ENCODE results near the gene PGD. TPM values are rescaled to one million over a fixed set of nuclear protein-coding genes. Genes with fewer than 3 reads are reported as not detected.

PGD gene
- total RNA-seq, 4 donors from 2014 or later, result 42.3 to 78.8 (median 77.7) TPM

GRCh38 chr1:10446790-10447422, 48.0 kb downstream of the PGD start:
- no peak for DNase-seq (ENCODE audit: low spot score in 2 of 2)
- no peak overlapping the region for H3K27ac ChIP-seq
- peaks cover 13% of the 10 kb centered on the region for H3K4me1 ChIP-seq
- no peak overlapping the region for H3K4me3 ChIP-seq
- H3K36me3 ChIP-seq, result no peaks in the 10 kb centered on the region
- TF ChIP-seq, protein P1, sequence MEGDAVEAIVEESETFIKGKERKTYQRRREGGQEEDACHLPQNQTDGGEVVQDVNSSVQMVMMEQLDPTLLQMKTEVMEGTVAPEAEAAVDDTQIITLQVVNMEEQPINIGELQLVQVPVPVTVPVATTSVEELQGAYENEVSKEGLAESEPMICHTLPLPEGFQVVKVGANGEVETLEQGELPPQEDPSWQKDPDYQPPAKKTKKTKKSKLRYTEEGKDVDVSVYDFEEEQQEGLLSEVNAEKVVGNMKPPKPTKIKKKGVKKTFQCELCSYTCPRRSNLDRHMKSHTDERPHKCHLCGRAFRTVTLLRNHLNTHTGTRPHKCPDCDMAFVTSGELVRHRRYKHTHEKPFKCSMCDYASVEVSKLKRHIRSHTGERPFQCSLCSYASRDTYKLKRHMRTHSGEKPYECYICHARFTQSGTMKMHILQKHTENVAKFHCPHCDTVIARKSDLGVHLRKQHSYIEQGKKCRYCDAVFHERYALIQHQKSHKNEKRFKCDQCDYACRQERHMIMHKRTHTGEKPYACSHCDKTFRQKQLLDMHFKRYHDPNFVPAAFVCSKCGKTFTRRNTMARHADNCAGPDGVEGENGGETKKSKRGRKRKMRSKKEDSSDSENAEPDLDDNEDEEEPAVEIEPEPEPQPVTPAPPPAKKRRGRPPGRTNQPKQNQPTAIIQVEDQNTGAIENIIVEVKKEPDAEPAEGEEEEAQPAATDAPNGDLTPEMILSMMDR (IDR thresholded peaks at IDR 0.05), result no peak
- TF ChIP-seq POLR2AphosphoS5 (IDR thresholded peaks at IDR 0.05) (no peak), POLR2A (IDR thresholded peaks at IDR 0.05) (no peak), EP300 (IDR thresholded peaks at IDR 0.05) (no peak)
- no peaks in the 10 kb centered on the region for H3K27me3 ChIP-seq
- WGBS, result 95% methylated on average over 7 of the region's 7 CpGs
- no peaks in the 10 kb centered on the region for H3K9me3 ChIP-seq

- Histone ChIP-seq H3K4me3 (no peak within 1 kb of the TSS), H3K27me3 (no peaks in the 10 kb centered on the region), H3K36me3 (no peaks in the 10 kb centered on the region), H3K9me3 (no peaks in the 10 kb centered on the region), H3K4me1 (peaks cover 15% of the 10 kb centered on the region), H3K27ac (no peak within 1 kb of the TSS)
- no peak for TF ChIP-seq EP300 (IDR thresholded peaks at IDR 0.05)
- TF ChIP-seq POLR2AphosphoS5 (IDR thresholded peaks at IDR 0.05), result no peak
- TF ChIP-seq POLR2A (IDR thresholded peaks at IDR 0.05), result no peak
- TF ChIP-seq, protein P1 (IDR thresholded peaks at IDR 0.05), result no peak
- DNase-seq (ENCODE audit: low spot score in 2 of 2), result no peak
- 88% methylated on average over 10 of the region's 10 CpGs for WGBS
Observed at GRCh38 chr1:10449751-10450150, 50.9 kb downstream of the PGD start, which contains the start of gene CORT. CORT (plus strand) TSS chr1:10450031; CDS start chr1:10450224, 193 bp downstream.

GRCh38 chr1:10450156-10450814, 51.4 kb downstream of the PGD start:
- no peaks in the 10 kb centered on the region for H3K27me3 ChIP-seq
- no peaks in the 10 kb centered on the region for H3K9me3 ChIP-seq
- H3K36me3 ChIP-seq, result no peaks in the 10 kb centered on the region
- 60% methylated on average over 11 of the region's 21 CpGs for WGBS
- H3K4me1 ChIP-seq, result peaks cover 15% of the 10 kb centered on the region
- TF ChIP-seq, protein P1 (IDR thresholded peaks at IDR 0.05), result no peak
- no peak for TF ChIP-seq EP300 (IDR thresholded peaks at IDR 0.05)
- no peak for TF ChIP-seq POLR2A (IDR thresholded peaks at IDR 0.05)
- TF ChIP-seq POLR2AphosphoS5 (IDR thresholded peaks at IDR 0.05), result no peak
- no peak for DNase-seq (ENCODE audit: low spot score in 2 of 2)
- H3K4me3 ChIP-seq, result no peak overlapping the region
- no peak overlapping the region for H3K27ac ChIP-seq

DNA sequence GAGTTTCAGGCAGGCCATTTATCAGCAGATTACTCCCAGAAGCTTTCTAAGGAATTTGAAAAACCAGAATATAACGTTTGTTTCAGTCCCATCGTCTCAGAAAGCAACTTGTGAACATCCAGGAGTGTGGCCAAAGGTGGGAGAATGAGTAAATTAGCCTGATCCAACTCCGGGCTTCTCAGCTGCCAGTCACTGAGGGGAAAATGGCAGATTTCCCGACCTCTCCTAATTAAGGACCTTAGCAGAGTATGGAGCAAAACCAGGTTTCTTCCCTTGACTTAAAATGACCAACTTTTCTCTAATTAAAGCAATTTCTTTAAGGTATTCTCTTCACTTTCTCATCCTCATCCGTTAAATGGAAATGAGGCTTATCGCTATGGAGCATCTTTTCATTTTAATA, 52.0 kb downstream of the PGD start:
- Histone ChIP-seq H3K4me1 (peaks cover 15% of the 10 kb centered on the region), H3K36me3 (no peaks in the 10 kb centered on the region), H3K9me3 (no peaks in the 10 kb centered on the region), H3K27ac (no peak overlapping the region), H3K27me3 (no peaks in the 10 kb centered on the region), H3K4me3 (peak overlapping the region; percentile 16)
- TF ChIP-seq POLR2A (IDR thresholded peaks at IDR 0.05) (no peak), EP300 (IDR thresholded peaks at IDR 0.05) (no peak), POLR2AphosphoS5 (IDR thresholded peaks at IDR 0.05) (no peak)
- TF ChIP-seq, protein P1 (IDR thresholded peaks at IDR 0.05), result no peak
- WGBS, result 30% methylated on average over 6 of the region's 6 CpGs
- DNase-seq (ENCODE audit: low spot score in 2 of 2), result no peak

GRCh38 chr1:10451287-10451686, 52.4 kb downstream of the PGD start:
- no peak for DNase-seq (ENCODE audit: low spot score in 2 of 2)
- no peaks in the 10 kb centered on the region for H3K27me3 ChIP-seq
- H3K27ac ChIP-seq, result no peak overlapping the region
- H3K9me3 ChIP-seq, result no peaks in the 10 kb centered on the region
- H3K4me1 ChIP-seq, result peaks cover 15% of the 10 kb centered on the region
- H3K36me3 ChIP-seq, result no peaks in the 10 kb centered on the region
- peak overlapping the region; percentile 16 for H3K4me3 ChIP-seq
- WGBS, result 4% methylated on average over 10 of the region's 10 CpGs
- TF ChIP-seq POLR2A (IDR thresholded peaks at IDR 0.05), result no peak
- TF ChIP-seq POLR2AphosphoS5 (IDR thresholded peaks at IDR 0.05), result no peak
- TF ChIP-seq, protein P1 (IDR thresholded peaks at IDR 0.05), result no peak
- TF ChIP-seq EP300 (IDR thresholded peaks at IDR 0.05), result no peak

Measured in suprapubic skin (tissue), 4 donors.